Measurements from ENCODE around the gene PHACTR3. TPM values are rescaled to one million over a fixed set of nuclear protein-coding genes. Genes with fewer than 3 reads are reported as not detected.

Gene PHACTR3
- total RNA-seq, 1 donor from 2014 or later = 0.06 TPM

- TF ChIP-seq CTCF (conservative IDR thresholded peaks at IDR 0.05; ENCODE audit: low read depth, low read length) = no peak
- DNase-seq (ENCODE audit: low read depth) = no peak
- H3K4me3 ChIP-seq (ENCODE audit: low read depth, low read length) = no peak overlapping the region
Measured at GRCh38 chr20:59682603-59683002, 78.3 kb downstream of the PHACTR3 start.

GRCh38 chr20:59683181-59683580 is 78.8 kb downstream of the PHACTR3 start:
- no peak for DNase-seq (ENCODE audit: low read depth)
- H3K4me3 ChIP-seq (ENCODE audit: low read depth, low read length) = no peak overlapping the region
- TF ChIP-seq CTCF (conservative IDR thresholded peaks at IDR 0.05; ENCODE audit: low read depth, low read length) = no peak

GRCh38 chr20:59684685-59685242 is 80.4 kb downstream of the PHACTR3 start:
- DNase-seq (ENCODE audit: low read depth) = no peak
- no peak for TF ChIP-seq CTCF (conservative IDR thresholded peaks at IDR 0.05; ENCODE audit: low read depth, low read length)
- H3K4me3 ChIP-seq (ENCODE audit: low read depth, low read length) = no peak overlapping the region

GRCh38 chr20:59686404-59687346 is 82.3 kb downstream of the PHACTR3 start:
- DNase-seq (ENCODE audit: low read depth) = no peak
- TF ChIP-seq CTCF (conservative IDR thresholded peaks at IDR 0.05; ENCODE audit: low read depth, low read length) = no peak
- H3K4me3 ChIP-seq (ENCODE audit: low read depth, low read length) = no peak overlapping the region

GRCh38 chr20:59688356-59688755 is 84.0 kb downstream of the PHACTR3 start:
- H3K4me3 ChIP-seq (ENCODE audit: low read depth, low read length) = no peak overlapping the region
- TF ChIP-seq CTCF (conservative IDR thresholded peaks at IDR 0.05; ENCODE audit: low read depth, low read length) = no peak
- no peak for DNase-seq (ENCODE audit: low read depth)

GRCh38 chr20:59688999-59689398 is 84.7 kb downstream of the PHACTR3 start:
- TF ChIP-seq CTCF (conservative IDR thresholded peaks at IDR 0.05; ENCODE audit: low read depth, low read length) = no peak
- no peak overlapping the region for H3K4me3 ChIP-seq (ENCODE audit: low read depth, low read length)
- DNase-seq (ENCODE audit: low read depth) = no peak
